ENCODE measurements around the gene GPRIN1.
"Not testable (repeated sequence)": the region's sequence is repeated elsewhere in the genome, so short reads cannot be mapped to it uniquely, and the experiment has no call there.

GPRIN1 gene

GRCh38 chr5:176621661-176622079 lies 11.7 kb upstream of the GPRIN1 start:
- no peak for FAIRE-seq

GRCh38 chr5:176620333-176620981 lies 10.5 kb upstream of the GPRIN1 start:
- FAIRE-seq: no peak

- FAIRE-seq: no peak
Observed at GRCh38 chr5:176619569-176620332, 9.8 kb upstream of the GPRIN1 start.

GRCh38 chr5:176619203-176619568 lies 9.2 kb upstream of the GPRIN1 start:
- no peak for FAIRE-seq

GRCh38 chr5:176618783-176619182 lies 8.8 kb upstream of the GPRIN1 start:
- no peak for FAIRE-seq

GRCh38 chr5:176616511-176616910 lies 6.6 kb upstream of the GPRIN1 start:
- no peak for FAIRE-seq

- no peak for FAIRE-seq
Observed at GRCh38 chr5:176614805-176615478, 5.0 kb upstream of the GPRIN1 start.

- no peak for FAIRE-seq
Observed at GRCh38 chr5:176612855-176613254, 2.9 kb upstream of the GPRIN1 start.

- FAIRE-seq: no peak
Observed at GRCh38 chr5:176612008-176612407, 2.1 kb upstream of the GPRIN1 start.

- FAIRE-seq: no peak
Observed at GRCh38 chr5:176611435-176611834, 1.5 kb upstream of the GPRIN1 start.

GRCh38 chr5:176610435-176610773 lies 448 bp upstream of the GPRIN1 start:
- no peak for FAIRE-seq

- FAIRE-seq: no peak
Observed at GRCh38 chr5:176608937-176609723, 826 bp downstream of the GPRIN1 start.

GRCh38 chr5:176608142-176608705 lies 1.7 kb downstream of the GPRIN1 start:
- no peak for FAIRE-seq

GRCh38 chr5:176606875-176607274 lies 3.1 kb downstream of the GPRIN1 start:
- no peak for FAIRE-seq

- no peak for FAIRE-seq
Observed at GRCh38 chr5:176606032-176606431, 3.9 kb downstream of the GPRIN1 start.

- no peak for FAIRE-seq
Observed at GRCh38 chr5:176603091-176603490, 6.9 kb downstream of the GPRIN1 start.

- FAIRE-seq: no peak
Observed at GRCh38 chr5:176601901-176602482, 8.0 kb downstream of the GPRIN1 start.

GRCh38 chr5:176599749-176600430 lies 10.1 kb downstream of the GPRIN1 start:
- FAIRE-seq: not testable (repeated sequence)

- FAIRE-seq: no peak
Observed at GRCh38 chr5:176597417-176598389, 12.3 kb downstream of the GPRIN1 start.

GRCh38 chr5:176596689-176597416 lies 13.1 kb downstream of the GPRIN1 start:
- no peak for FAIRE-seq

Measured in G401.6 (cell line).